GM21367 (cell line): ENCODE measurements around the gene GRIK1.
"Not testable (repeated sequence)": the region's sequence is repeated elsewhere in the genome, so short reads cannot be mapped to it uniquely, and the experiment has no call there.

Source experiments
- ATAC-seq: cut with Tn5 transposase; IDR thresholded peaks from one replicate; pipeline ENCODE4 v1.9.1; 2021; ENCODE audit not compliant: unreplicated experiment

The GRIK1 gene

GRCh38 chr21:29939924-29940275 lies at the start of gene GRIK1:
TSS of gene GRIK1 (minus strand) at chr21:29939996.
- ATAC-seq, result no peak

DNA sequence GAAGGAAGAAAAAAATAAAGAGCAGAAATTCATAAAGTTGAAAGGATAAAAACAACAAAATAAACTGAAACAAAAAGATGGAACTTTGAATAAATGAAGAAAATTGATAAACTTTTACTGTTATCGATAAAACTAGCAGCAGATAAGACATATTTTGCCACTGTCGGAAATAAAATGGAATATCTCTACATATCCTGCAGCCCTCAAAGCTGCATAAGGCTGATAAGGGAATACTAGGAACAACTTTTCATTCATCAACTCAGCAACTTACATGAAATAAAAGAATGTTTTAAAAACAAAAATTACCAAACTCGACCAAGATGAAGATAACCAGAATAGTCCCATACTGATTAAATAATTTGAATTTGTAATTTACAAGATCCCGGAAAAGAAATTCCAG lies 48.0 kb upstream of the GRIK1 start:
- no peak for ATAC-seq

DNA sequence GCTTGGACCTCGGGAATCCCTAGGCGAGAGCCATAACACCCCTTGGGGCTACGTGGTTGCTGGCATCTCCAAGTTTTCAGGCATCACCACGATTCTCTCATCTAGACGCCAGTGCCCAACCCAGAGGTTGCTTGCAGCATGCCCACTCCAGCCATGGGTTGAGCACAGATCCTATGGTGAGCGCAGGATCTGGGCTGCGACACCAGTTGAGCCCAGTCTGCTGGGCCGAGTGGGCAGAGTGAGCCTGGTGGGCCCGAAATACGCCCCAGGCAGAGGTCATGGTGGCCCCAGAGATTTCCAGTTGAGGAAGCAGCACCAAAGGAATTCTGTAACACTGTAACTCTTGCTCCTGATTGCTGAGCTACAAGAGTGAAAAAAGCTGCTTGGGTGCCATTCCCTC lies 46.1 kb upstream of the GRIK1 start:
- no peak for ATAC-seq

DNA sequence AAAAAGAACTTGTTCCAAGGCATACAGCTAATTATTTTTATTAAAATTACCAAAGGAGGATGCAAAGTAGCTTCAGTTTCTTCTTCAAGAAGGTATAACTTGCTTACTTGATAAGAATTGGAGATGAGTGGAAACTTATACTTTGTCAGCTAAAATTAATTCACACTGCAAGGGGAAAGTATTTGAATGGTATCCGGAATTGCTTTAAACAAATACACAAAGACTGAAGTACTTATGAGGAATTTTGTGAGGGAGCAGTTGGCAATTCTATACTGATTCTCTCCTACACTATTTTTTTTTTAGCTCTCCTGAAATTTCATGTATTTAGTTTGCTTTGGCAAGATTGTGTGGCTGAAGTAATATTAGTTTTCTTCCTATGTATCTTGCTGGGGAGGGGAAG lies 39.2 kb upstream of the GRIK1 start:
- no peak for ATAC-seq

GRCh38 chr21:29975776-29976175 lies 36.0 kb upstream of the GRIK1 start:
- ATAC-seq, result no peak

DNA sequence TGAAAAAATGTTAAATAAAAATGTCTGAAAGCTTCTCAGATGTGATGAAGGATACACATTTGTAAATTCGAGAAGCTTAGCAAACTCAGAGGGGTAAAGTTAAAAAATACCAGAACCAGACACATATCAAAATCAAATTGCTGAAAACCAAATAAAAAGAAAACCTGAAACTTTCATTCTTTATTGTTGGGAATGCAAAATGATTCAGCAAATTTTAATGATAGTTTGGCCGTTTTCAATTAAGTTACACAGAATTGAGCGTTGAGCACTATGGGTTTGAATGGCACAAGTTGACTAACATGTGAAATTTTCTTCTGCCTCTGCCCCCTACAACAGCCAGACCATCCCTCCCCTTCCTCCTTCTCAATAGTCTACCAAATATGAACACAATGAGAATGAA lies 33.5 kb upstream of the GRIK1 start:
- ATAC-seq, result no peak

DNA sequence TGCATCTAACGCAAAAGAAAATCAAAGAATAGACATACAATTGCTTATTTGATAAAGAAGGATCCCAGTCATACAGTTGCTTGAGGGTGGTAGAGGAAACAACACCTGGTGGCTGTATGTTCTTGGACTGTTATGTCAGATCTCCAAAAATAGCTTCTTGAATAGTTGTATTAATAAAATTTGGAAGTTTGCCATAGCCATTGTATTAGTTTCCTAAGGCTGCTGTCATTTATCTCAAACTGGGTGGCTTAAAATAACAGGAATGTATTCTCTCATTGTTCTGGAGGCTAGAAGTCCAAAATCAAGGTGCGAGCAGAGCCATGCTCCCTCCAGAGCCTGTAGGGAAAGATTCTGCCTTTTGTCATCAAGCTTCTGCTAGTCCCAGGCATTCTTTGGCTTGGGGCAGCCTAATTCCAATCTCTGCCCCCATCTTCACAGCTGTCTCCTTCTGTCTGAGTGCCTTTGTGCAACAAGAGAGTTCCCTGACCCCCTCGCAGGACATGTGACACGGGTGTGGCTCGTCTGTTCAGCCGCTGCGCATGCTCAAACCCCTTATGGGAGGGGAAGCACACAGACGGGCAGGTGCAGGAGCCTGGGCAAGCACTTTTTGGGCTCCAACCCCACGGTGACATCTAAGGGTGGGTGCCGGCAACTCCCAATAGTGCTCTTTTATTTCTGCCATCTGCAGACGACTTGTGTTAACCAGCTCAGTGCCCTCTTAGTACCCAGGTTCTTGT lies 21.7 kb upstream of the GRIK1 start:
- ATAC-seq, result no peak

- no peak for ATAC-seq
Observed at GRCh38 chr21:29958551-29958950, 18.8 kb upstream of the GRIK1 start.

GRCh38 chr21:29958035-29958434 lies 18.2 kb upstream of the GRIK1 start:
- ATAC-seq, result not testable (repeated sequence)

- ATAC-seq, result no peak
Observed at GRCh38 chr21:29953690-29954089, 13.9 kb upstream of the GRIK1 start.

GRCh38 chr21:29953072-29953471 lies 13.3 kb upstream of the GRIK1 start:
- ATAC-seq, result no peak

DNA sequence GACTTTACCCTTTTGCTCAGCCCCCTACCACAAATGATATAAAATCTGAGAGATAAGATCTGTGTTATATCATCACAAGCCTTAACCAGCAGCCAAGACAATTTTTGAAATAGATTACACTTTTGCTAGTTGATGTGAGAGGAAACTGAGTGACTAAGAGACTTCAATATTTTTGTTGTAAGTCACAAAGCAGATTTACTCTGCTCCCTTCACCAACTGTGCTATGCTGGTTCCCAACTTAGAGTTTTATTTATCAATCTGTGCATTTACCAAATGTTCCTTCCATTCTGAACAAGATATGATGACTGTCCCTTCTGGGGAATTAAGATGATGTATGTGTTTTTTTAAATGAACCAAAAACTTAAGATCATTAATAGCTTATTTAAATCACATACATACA lies 12.1 kb upstream of the GRIK1 start:
- ATAC-seq, result no peak

GRCh38 chr21:29949991-29950390 lies 10.2 kb upstream of the GRIK1 start:
- ATAC-seq, result no peak

DNA sequence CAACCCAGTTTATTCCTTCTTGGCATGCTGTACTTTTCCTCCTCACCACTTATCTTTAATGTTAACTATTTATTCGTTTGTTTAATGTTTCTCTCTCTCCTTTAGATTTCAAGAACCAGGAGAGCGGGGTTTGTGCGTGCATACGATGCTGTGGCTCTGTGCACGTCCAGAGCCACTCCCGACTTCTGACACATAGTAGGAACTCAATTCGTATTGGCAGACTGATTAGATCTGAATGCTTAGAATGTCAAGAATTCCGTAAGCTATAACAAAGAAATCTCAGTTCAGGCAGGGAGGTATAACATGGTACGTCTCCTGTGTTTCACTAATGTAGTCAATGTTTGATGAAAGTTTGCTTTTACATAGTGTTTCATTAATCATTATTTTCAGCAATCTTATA lies 7.3 kb upstream of the GRIK1 start:
- ATAC-seq, result no peak

- no peak for ATAC-seq
Observed at GRCh38 chr21:29943885-29944284, 4.1 kb upstream of the GRIK1 start.

DNA sequence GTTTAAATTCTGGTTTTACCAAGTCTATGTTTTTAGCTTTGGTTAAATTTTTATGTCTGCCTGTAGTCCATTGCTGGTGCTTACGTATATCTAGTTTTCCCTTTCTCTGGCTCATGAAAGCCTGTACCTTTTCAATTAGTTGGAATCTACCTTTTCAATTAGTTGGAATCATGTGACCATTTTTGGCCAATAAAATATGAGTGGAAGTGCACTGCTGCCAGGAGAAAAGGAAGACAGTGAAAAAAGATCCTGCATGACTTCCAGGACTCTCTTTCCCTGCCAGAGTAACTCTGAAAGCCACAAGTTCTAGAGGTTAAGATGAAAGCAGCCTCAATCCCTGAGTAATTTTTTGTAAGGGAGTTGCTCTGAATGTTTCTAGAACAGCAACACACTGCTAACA lies 2.2 kb upstream of the GRIK1 start:
- no peak for ATAC-seq

GRCh38 chr21:29940991-29941390 lies 1.2 kb upstream of the GRIK1 start:
- no peak for ATAC-seq

DNA sequence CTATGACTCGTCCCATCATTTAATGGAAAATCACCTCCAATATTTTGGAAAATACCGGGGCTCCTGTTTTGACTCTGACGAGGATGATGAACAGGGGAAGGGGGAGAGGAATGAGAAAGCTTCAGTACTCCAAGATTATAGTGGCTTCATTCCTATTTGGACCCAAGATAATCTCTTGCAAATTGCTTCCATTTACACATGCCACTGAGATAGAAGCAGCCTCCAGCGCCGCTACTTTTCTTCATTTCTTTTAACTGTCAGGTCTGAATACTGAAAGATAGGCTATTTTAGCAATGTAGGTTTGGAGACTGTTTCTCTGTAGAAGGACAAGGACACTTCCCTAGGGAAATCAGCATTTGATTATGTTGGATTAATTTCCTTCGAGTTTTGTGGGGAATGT lies 565 bp upstream of the GRIK1 start:
- ATAC-seq, result no peak

DNA sequence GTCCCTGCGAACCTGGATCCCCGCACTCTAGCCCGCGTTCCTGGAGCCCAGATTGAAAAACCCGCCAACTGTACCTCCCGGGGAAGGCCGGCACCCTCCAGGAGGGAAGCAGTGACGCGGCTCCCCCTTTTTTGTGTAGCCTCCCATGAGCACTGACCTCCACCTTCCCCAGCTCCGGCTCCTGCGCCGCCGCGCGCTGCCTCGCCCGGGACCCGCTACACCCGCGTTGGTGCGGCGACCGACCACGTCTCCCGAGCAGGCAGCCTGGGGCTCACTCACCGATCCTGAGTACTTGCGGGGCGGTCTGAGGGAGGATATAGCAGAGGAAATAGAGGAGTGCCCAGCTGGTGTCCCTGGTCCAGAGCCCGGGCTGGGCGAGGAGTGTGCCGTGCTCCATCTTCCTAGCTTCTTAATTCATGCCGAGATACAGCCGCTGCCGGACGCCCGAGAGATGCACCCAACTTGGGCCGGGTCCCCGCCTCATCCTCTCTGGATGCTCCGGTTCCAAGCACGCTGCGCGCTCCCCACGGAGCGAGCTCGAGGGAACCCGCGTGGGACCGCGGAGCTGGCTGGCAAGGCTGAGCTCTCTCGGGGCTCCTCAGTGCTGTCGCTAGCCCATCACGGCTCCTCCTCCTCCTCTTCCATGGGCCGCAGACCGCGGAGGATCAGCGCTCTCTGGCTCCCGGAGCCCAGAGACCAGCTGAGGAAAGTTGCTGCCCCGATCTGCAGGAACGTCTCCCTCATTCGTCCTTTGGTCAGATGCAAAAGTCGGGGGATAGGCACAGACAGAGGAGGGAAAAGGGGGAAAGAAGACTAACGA lies 482 bp downstream of the GRIK1 start:
- ATAC-seq, result no peak

GRCh38 chr21:29938776-29939103 lies 1.1 kb downstream of the GRIK1 start:
- no peak for ATAC-seq

- no peak for ATAC-seq
Observed at GRCh38 chr21:29933088-29933487, 6.7 kb downstream of the GRIK1 start.

- no peak for ATAC-seq
Observed at GRCh38 chr21:29928537-29928936, 11.3 kb downstream of the GRIK1 start.

GRCh38 chr21:29920938-29921337 lies 18.9 kb downstream of the GRIK1 start:
- no peak for ATAC-seq
